ENCODE measurements around the gene C2CD4C.
"Not testable (repeated sequence)": the region's sequence is repeated elsewhere in the genome, so short reads cannot be mapped to it uniquely, and the experiment has no call there.

C2CD4C gene

GRCh38 chr19:408902-409515 is at the start of gene C2CD4C:
Gene C2CD4C (minus strand): TSS chr19:409147. CDS start chr19:408361, 786 bp downstream.
- no peak for DNase-seq

GRCh38 chr19:458091-459042 is 49.4 kb upstream of the C2CD4C start:
- no peak for DNase-seq

- DNase-seq: no peak
Observed at GRCh38 chr19:457636-458035, 48.7 kb upstream of the C2CD4C start.

GRCh38 chr19:456547-457110 is 47.7 kb upstream of the C2CD4C start:
- DNase-seq: no peak

- no peak for DNase-seq
Observed at GRCh38 chr19:455851-456546, 47.1 kb upstream of the C2CD4C start.

GRCh38 chr19:455031-455705 is 46.2 kb upstream of the C2CD4C start:
- DNase-seq: no peak

GRCh38 chr19:453606-454005 is 44.7 kb upstream of the C2CD4C start:
- DNase-seq: no peak

- no peak for DNase-seq
Observed at GRCh38 chr19:452829-453228, 43.9 kb upstream of the C2CD4C start.

- DNase-seq: not testable (repeated sequence)
Observed at GRCh38 chr19:450912-451481, 42.0 kb upstream of the C2CD4C start.

- DNase-seq: no peak
Observed at GRCh38 chr19:449916-450315, 41.0 kb upstream of the C2CD4C start.

- DNase-seq: no peak
Observed at GRCh38 chr19:447816-448560, 39.0 kb upstream of the C2CD4C start.

- DNase-seq: no peak
Observed at GRCh38 chr19:447064-447426, 38.1 kb upstream of the C2CD4C start.

- DNase-seq: no peak
Observed at GRCh38 chr19:444677-445210, 35.8 kb upstream of the C2CD4C start.

- DNase-seq: no peak
Observed at GRCh38 chr19:443005-443404, 34.1 kb upstream of the C2CD4C start.

GRCh38 chr19:442085-442484 is 33.1 kb upstream of the C2CD4C start:
- no peak for DNase-seq

- DNase-seq: peak; percentile 16
Observed at GRCh38 chr19:441213-441836, 32.4 kb upstream of the C2CD4C start.

- no peak for DNase-seq
Observed at GRCh38 chr19:440391-441212, 31.7 kb upstream of the C2CD4C start.

- no peak for DNase-seq
Observed at GRCh38 chr19:439167-439900, 30.4 kb upstream of the C2CD4C start.

- no peak for DNase-seq
Observed at GRCh38 chr19:438416-438958, 29.5 kb upstream of the C2CD4C start.

All from hematopoietic multipotent progenitor cell treated with erythropoietin and hydrocortisone succinate and interleukin-3 and kit ligand, for 8 days (in vitro differentiated cells).